MM.1S (cell line): ENCODE data around the gene CPD.

Source experiments
- CTCF ChIP-seq: fragments of 300-600 bp; sonication (generic); IDR thresholded peaks from 2 replicates; pipeline ENCODE4 v1.5.1; 2016; ENCODE audit warnings: antibody characterized with exemption, low read length, mixed read lengths
- EZH2 ChIP-seq: fragments of 300-600 bp; sonication (generic); optimal IDR thresholded peaks from 2 replicates; pipeline ENCODE3; 2017; ENCODE audit warnings: low read depth, mild to moderate bottlenecking, antibody characterized with exemption, low read length, mixed read lengths

GRCh38 chr17:30337393-30337999 is 41.2 kb upstream of the CPD start:
- TF ChIP-seq EZH2 (no peak), CTCF (no peak)
